Right lobe of liver (tissue), 6 donors: Measurements from ENCODE around the gene TERT. TPM values are rescaled to one million over a fixed set of nuclear protein-coding genes. Genes with fewer than 3 reads are reported as not detected.

Experiments used
- ATAC-seq, 4 donors: fragments of 200-7000 bp; cut with Tn5 transposase; one replicate each; pipeline ENCODE4 v1.9.1; 2020; ENCODE audit warnings: mild to moderate bottlenecking in 4 of 4, moderate library complexity in 4 of 4
- DNase-seq, 3 donors: peaks; one replicate each; pipeline ENCODE4 v3.0.0-alpha.2; 2020
- H3K27ac ChIP-seq, 3 donors: fragments of 200-600 bp; one replicate each; pipeline ENCODE4 v1.8.0; 2022
- H3K27me3 ChIP-seq, 2 donors: fragments of 200-600 bp; one replicate each; pipeline ENCODE4 v1.8.0; 2022
- H3K36me3 ChIP-seq, 4 donors: fragments of 200-600 bp; sonication (generic) in 1 of 4; one replicate each; pipeline versions ENCODE4 v1.5.1 to v1.8.0; 2017 to 2022; ENCODE audit warnings: control low read depth in 1 of 4
- H3K4me1 ChIP-seq, 4 donors: fragments of 200-600 bp; sonication (generic) in 1 of 4; one replicate each; pipeline versions ENCODE4 v1.5.1 to v1.8.0; 2017 to 2022; ENCODE audit warnings: control low read depth in 1 of 4
- H3K4me3 ChIP-seq, 3 donors: fragments of 200-600 bp; one replicate each; pipeline ENCODE4 v1.8.0; 2022
- H3K9me3 ChIP-seq, 4 donors: fragments of 200-600 bp; sonication (generic) in 1 of 4; one replicate each; pipeline versions ENCODE4 v1.5.1 to v1.8.0; 2017 to 2022; ENCODE audit warnings: control low read depth in 1 of 4
- CTCF ChIP-seq, 4 donors: fragments of 200-600 bp in 3 of 4; fragments of 450-650 bp in 1 of 4; IDR thresholded peaks; one replicate each; pipeline versions ENCODE4 v1.5.1 to v1.8.0; 2016 to 2022; ENCODE audit warnings: antibody characterized with exemption in 4 of 4, mild to moderate bottlenecking in 2 of 4
- POLR2A ChIP-seq: fragments of 450-650 bp; IDR thresholded peaks from one replicate; pipeline ENCODE4 v1.6.1; 2017; ENCODE audit warnings: antibody characterized with exemption, mild to moderate bottlenecking
- WGBS: methylation state at CpG from one replicate; pipeline ENCODE4 v1.1.6; 2018; ENCODE audit warnings: low coverage, low lambda C conversion rate; ENCODE audit not compliant: insufficient coverage; ENCODE audit errors: missing lambda C conversion rate; 5-methylcytosine and 5-hydroxymethylcytosine counted together
- intact Hi-C, 2 donors: fragments of 100-400 bp; cut with DNase I; formaldehyde crosslinking; loops; one replicate each; pipeline versions ENCODE4 v1.11.2 to v1.14.1; 2022
- total RNA-seq, 6 experiments: library from RNA; depleted of rRNA in 2 of 6; stranded (reverse); fragments of >200 nt in 2 of 6; fragmentation: NEBNext Ultra II Directional in 3 of 6; extraction: Animal tissue kit (Norgen Biotek cat#: 25700) in 3 of 6; gene quantifications; one replicate each; pipeline versions ENCODE4 v1.1.0 to v1.2.4, GENCODE V29; 2016 to 2023
- donor health status: DM: no; HTN: yes; CAD: no.
- donor health status: DM: no; HTN: no; CAD: no.
- donor health status: DM: no; HTN: no; CAD: no.
- donor health status: DM: no; HTN: yes; CAD: no.
- donor health status: DM: no; HTN: yes; CAD: no.

TERT gene
- total RNA-seq, 6 experiments from 2014 or later = not detected

DNA sequence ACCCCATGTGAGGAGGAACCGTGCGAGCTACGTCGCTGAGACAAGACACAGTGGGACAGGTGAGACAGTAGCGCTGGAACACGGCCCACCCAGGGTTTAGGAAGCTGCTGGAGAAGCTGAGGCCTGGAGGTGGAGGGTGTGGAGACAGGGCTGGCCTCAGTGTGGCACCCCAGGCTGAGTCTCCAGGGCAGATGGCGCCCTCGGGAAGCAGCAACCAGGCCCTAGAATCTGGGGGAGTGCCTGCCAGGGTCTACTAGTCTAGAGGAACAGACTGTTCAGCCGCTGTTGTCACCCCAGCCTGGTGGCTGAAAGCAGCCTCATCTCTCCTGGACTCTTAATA lies 4.6 kb upstream of the TERT start:
- ATAC-seq = no peak
- Histone ChIP-seq H3K4me1 (peaks cover 0 to 3% (median 0%) of the 10 kb centered on the region in 4 donors), H3K4me3 (no peak overlapping the region), H3K27ac (no peak overlapping the region), H3K9me3 (no peaks in the 10 kb centered on the region), H3K36me3 (no peaks in the 10 kb centered on the region), H3K27me3 (peaks cover 0 to under 1% of the 10 kb centered on the region in 2 donors)
- TF ChIP-seq CTCF (IDR thresholded peaks at IDR 0.05) = no peak
- no peak for TF ChIP-seq POLR2A
- intact Hi-C loops = no loop called here
- 47% methylated on average over 3 of the region's 9 CpGs for WGBS
- DNase-seq = peak in 1 of 3 donors; percentile 31

GRCh38 chr5:1298723-1299510 lies 4.0 kb upstream of the TERT start:
- DNase-seq (peak in 1 of 3 donors; percentile 35), ATAC-seq (no peak)
- Histone ChIP-seq H3K4me1 (peaks cover 0 to 6% (median 0%) of the 10 kb centered on the region in 4 donors), H3K27me3 (peaks cover 0 to 5% of the 10 kb centered on the region in 2 donors), H3K36me3 (no peaks in the 10 kb centered on the region), H3K9me3 (no peaks in the 10 kb centered on the region), H3K27ac (no peak overlapping the region), H3K4me3 (no peak overlapping the region)
- TF ChIP-seq POLR2A (no peak), CTCF (IDR thresholded peaks at IDR 0.05) (no peak)
- intact Hi-C loops = no loop called here
- WGBS = 69% methylated on average over 16 of the region's 33 CpGs

- Histone ChIP-seq H3K27ac (no peak overlapping the region), H3K4me1 (peaks cover 0 to 6% (median 0%) of the 10 kb centered on the region in 4 donors), H3K27me3 (peaks cover 0 to 5% of the 10 kb centered on the region in 2 donors), H3K36me3 (no peaks in the 10 kb centered on the region), H3K9me3 (no peaks in the 10 kb centered on the region), H3K4me3 (no peak overlapping the region)
- no peak for ATAC-seq
- intact Hi-C loops = no loop called here
- 68% methylated on average over 3 of the region's 19 CpGs for WGBS
- DNase-seq = peak in 1 of 3 donors; percentile 37
- TF ChIP-seq CTCF (IDR thresholded peaks at IDR 0.05) = no peak
- no peak for TF ChIP-seq POLR2A
Observed at GRCh38 chr5:1298067-1298551, 3.2 kb upstream of the TERT start.

DNA sequence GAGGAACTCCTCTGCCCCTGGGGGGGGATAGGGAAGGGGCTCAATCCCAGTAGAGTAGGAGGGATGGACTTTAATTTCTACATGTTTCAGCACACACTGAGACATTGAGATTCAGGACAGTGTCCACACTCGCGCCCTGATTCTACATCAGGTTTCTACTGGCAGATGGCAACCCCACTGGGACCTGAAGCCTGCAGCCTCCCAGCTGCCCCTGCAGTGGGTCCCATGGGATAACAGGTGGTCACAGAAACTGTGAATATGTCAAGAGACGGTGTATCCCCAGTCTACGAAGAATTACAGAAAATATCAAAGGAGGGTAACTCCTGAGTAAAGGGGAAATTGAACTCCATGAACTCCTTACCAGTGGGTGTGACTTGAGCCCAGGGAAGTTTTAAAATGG lies 2.4 kb upstream of the TERT start:
- H3K36me3 ChIP-seq = no peaks in the 10 kb centered on the region
- TF ChIP-seq CTCF (IDR thresholded peaks at IDR 0.05) (no peak), POLR2A (no peak)
- WGBS = 88% methylated on average over 2 of the region's 4 CpGs
- H3K27ac ChIP-seq = no peak overlapping the region
- DNase-seq (peak in 1 of 3 donors; percentile 18), ATAC-seq (no peak)
- no peak overlapping the region for H3K4me3 ChIP-seq
- H3K4me1 ChIP-seq = peaks cover 0 to 6% (median 0%) of the 10 kb centered on the region in 4 donors
- intact Hi-C loops = no loop called here
- peaks cover 0 to 5% of the 10 kb centered on the region in 2 donors for H3K27me3 ChIP-seq
- no peaks in the 10 kb centered on the region for H3K9me3 ChIP-seq
